Measurements from ENCODE around the gene DGCR2.
"Not testable (repeated sequence)": the region's sequence is repeated elsewhere in the genome, so short reads cannot be mapped to it uniquely, and the experiment has no call there.

The DGCR2 gene

DNA sequence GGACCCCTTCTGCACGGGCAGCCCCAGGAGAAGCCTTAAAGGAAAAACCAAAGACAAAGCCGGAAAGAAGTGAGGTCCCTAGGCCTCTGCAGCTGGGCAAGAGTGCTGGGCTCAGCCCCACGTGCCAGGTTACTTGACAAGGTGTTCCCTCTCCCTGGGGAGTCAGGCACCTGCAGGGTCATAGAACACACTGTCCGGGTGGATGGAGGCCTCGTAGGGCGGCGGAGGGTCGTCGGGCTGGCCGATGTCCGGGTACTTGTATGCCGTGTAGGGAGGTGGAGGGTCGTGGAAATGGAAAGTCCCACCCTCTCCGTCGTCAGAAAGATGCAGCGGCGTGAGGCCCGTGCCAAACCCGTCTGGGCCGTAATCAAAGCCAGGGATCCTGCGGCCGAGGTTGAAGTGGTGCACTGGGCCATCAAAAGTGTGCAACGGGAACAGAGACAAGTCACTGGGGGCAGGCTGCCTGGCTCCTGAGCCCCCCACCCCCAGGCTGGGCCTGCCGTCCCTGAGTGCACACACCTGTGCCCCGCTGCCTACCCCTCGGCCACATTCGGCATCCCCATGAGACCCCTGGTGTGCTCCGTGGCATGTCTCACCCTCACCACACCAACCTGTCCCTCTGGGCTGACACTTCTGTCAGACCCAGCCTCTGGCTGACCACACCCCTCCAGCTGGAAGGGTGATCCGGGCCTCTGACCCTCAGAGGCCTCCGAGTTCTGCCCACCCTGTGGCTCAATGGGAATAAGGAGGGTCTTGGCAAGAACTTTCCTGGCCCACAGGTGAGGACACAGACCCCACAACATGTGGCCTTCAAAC lies 81.1 kb downstream of the DGCR2 start:
- DNase-seq (ENCODE audit: low spot score) = no peak

DNA sequence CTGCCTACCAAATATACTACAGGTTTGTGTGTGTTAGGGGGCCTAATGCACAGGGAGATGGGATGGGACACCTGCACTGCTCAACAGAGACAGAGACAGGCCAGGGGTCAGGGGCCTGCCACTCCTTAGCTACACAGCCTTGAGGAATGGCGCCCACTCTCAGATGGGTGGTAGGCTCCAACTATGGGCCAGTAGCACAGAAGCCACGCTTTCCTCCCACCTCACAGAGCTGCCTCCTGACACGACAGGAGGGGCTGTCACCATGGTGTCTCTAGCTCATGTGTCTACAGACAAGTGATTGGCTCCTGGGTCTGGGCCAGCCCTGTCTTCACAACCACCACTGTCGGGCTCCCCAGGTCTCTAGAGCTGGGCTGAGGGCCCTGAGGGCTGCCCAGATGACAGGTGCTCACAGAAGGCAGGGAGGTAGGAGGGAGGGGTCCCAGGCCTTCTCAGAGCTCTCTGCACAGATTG lies 81.8 kb downstream of the DGCR2 start:
- DNase-seq (ENCODE audit: low spot score) = no peak

- no peak for DNase-seq (ENCODE audit: low spot score)
These were observed 82.4 kb downstream of the DGCR2 start for GRCh38 chr22:19039796-19040280.

DNA sequence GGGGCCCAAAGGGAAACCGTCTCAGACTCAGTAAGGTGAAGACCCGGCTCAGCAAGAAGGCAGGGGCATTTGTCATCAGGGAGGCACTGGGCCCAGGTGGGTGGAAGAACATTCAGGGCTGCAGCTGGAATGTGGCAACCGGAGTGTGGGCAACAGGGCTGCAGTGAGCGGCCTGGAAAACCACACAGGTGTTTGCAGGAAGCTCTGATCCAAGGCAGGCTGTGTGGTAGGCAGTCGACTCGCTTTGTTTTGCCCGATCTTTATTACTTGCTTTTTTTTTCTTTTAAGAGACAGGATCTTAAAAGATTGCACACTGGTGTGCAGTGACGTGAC lies 82.8 kb downstream of the DGCR2 start:
- no peak for DNase-seq (ENCODE audit: low spot score)

GRCh38 chr22:19038728-19039447 lies 83.3 kb downstream of the DGCR2 start:
- no peak for DNase-seq (ENCODE audit: low spot score)

DNA sequence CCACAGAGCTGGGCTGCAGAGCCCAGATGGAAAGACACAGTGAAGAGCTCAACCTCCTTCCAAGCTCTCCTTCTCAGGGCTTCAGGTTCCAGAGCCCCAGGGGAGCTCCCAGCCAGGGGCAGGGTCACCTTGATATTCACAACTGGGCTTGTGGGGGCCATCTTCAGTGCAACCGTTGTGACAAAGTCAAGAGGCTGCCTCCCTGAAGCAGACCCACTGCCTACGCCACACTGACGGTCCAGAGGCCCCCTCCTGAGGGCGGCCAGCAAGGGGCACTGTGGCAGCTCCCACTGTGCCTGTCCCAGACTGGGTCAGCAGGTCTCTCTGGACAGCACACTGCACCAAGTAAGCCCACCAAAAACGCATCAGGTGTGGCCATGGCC lies 84.1 kb downstream of the DGCR2 start:
- no peak for DNase-seq (ENCODE audit: low spot score)

DNA sequence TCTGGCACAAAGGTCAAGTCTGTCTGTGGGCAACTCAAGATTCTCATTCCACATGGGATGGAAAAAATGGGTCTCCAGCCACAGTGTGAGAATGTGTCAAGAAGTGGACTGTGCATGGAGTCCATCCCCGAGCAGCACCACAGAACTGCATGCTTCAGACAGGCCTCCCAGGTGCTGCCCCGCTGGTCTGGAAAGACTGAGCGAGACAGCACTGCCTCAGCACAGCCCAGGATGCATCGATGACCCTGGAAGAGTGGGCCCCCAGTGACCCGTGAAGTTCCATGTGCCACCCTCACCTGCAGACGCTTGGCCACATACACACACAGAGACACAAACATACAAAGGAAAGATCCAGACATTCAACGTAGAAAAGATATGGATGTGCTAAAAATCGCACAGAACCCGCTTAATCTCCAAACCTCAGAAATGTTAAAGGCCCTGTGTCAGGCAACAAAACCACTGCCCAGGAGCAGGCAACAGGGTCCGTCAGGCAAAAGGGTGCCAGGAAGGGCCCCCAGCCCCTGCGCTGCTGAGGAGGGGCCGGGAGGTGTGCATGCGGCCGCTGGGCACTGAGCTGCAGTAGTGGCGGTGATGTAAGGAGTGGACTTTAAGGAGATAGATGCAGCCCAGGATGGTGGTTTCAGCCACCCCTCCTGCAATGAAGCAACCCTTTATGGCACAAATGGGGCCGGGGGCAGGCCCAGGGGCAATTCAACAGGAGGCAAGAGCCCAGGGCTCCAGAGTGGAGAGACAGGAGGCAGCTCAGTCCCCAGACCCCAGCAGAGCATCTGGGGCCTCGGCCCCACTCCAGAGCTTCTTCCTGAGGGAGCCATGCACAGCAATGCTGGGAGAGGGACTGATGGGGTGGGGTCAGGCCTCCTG lies 84.7 kb downstream of the DGCR2 start:
- no peak for DNase-seq (ENCODE audit: low spot score)

- DNase-seq (ENCODE audit: low spot score) = no peak
These were observed 85.5 kb downstream of the DGCR2 start for GRCh38 chr22:19036523-19037273.

DNA sequence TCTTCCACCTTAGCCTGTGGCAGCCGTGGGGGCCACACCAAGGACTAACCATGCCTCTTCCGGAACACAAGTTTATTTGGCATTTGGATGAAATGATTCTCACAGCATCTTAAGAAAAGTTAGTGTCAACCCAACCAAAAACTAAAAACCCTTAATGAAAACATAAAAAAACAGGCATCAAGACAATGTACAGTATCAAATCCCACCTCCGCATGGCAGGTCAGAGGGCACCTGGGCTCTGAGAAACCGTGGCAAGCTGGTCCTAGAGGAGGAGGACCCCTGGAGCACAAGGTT lies 86.0 kb downstream of the DGCR2 start:
- DNase-seq (ENCODE audit: low spot score) = no peak

DNA sequence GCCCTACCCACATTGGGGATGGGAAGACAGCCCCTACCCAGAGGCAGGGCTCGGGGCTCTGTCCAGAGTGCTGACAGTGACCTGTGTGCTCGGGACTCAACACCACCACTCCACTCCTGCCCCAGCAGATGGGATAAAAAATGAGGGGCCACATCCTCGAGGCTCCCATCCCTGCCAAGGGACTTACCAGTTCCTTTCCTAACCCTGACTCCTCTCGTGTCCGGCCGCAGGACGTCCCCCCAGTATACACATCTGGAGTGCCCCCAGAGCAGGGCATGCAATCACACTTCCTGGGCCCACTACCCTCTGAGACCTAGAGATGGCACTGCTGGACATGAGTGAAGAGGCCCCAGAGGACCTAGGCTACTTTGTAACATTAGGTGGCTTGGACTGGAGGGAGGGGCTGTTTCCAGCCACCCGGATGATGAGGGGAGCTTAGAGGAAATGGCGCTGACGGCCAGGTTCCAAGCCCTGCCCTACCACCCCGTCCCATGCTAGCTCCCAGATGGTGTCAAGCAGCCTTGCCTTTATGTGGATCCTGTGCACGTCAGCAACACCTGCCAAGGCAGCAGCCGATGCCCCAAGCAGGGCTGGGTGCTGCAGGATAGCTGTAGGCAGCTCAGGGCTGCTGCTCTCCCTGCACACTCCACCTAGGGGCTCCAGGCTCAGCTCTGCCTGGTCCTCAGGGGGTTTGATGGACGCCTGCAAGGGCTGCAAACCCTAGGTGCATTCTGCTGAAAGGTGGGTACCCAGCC lies 86.6 kb downstream of the DGCR2 start:
- DNase-seq (ENCODE audit: low spot score) = no peak

- not testable (repeated sequence) for DNase-seq (ENCODE audit: low spot score)
These were observed 87.1 kb downstream of the DGCR2 start for GRCh38 chr22:19035126-19035473.

- not testable (repeated sequence) for DNase-seq (ENCODE audit: low spot score)
These were observed 87.5 kb downstream of the DGCR2 start for GRCh38 chr22:19034724-19035120.

DNA sequence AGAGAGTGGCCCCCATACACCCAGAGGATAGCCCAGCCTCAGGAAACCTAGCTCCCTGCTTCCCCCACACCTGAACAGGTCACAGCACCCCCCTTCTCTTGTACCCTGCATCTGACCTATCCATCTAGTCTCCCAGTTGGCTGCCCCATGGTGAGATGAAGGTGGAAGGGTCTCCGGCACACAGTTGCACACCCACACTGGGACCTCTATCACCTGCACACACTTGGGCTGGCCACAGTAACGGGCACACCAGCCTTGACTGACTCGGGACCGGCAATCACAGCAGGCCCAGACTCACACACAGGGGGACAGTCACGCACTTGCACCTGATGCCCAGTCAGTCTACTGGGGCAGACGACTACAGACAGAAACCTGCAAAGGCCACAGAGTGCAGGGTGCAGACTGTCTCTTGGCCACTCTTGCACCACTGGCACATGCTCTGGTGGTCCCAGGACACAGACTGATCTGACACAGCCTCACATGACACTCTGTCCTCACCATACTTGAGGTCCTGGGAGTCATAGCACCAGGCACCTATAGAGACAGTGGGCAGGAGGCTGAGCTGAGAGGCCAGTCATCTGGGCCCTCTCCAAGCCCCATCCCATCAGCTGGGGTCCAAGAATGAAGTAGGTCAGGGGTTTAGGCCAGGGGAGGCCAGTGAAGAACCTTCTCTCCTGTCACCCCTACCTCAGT lies 88.0 kb downstream of the DGCR2 start:
- DNase-seq (ENCODE audit: low spot score) = not testable (repeated sequence)

- DNase-seq (ENCODE audit: low spot score) = not testable (repeated sequence)
These were observed 88.7 kb downstream of the DGCR2 start for GRCh38 chr22:19033568-19033905.

DNA sequence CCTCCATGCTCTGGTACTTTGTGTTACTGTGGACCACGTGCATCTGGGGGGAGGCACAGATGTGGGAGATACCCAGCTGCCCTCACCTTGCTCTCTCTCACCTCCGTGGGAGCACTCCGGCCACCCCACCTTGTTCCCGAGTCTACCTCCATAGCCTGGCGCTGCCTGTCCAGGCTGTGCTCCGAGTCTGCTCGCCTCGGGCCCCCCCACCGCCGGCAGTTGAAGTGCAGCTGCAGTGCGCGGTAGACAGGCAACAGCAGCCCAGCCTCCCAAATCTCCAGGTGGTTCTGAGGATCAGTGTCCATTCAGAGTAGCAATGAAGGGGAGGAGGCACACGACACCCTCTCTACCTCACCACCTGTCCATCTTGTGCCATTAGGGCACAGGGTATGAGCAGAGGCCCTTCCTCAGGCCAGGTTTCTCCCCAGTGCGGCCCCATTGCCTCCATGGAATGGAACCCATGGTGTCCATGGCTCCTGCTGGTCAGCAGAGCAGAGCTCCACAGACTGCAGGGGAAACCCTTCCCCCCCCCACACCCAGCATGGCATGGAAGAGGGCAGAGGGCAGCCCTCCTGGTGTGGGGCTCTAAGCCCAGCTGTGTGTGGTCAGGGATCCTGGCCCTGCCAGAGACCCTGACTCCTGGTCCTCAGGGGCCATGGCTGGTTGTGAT lies 89.2 kb downstream of the DGCR2 start:
- not testable (repeated sequence) for DNase-seq (ENCODE audit: low spot score)

DNA sequence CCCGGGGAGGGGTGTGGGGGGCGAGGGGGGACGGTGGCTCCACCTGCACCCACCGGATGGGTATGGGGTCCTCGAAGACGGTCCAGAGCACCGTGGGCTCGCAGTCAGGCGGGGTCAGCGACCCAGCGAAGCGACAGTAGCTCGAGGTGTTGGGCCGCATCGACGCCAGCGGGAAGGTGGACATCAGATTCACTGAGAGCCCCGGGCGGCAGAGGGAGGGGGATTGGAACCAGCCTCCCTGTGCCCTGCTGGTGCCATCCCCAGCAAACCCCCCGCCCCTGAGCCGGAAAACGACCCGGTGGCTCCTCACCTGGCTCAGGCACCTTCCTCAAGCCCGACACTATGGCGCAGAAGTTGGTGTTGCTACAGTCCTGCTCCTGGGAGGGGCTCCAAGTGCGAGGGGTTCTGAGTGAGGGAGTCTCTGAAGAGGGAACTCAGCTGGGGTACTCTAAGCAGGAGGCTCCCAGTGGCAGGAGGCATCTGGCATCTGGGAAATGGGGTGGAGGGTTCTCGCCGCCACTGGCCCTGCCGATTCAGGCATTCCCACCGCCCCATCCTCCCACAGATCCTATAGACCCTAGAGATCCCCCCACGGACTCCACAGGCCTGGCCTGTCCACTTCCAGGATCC lies 89.9 kb downstream of the DGCR2 start:
- DNase-seq (ENCODE audit: low spot score) = not testable (repeated sequence)

GRCh38 chr22:19030889-19031252 lies 91.3 kb downstream of the DGCR2 start:
- not testable (repeated sequence) for DNase-seq (ENCODE audit: low spot score)

DNA sequence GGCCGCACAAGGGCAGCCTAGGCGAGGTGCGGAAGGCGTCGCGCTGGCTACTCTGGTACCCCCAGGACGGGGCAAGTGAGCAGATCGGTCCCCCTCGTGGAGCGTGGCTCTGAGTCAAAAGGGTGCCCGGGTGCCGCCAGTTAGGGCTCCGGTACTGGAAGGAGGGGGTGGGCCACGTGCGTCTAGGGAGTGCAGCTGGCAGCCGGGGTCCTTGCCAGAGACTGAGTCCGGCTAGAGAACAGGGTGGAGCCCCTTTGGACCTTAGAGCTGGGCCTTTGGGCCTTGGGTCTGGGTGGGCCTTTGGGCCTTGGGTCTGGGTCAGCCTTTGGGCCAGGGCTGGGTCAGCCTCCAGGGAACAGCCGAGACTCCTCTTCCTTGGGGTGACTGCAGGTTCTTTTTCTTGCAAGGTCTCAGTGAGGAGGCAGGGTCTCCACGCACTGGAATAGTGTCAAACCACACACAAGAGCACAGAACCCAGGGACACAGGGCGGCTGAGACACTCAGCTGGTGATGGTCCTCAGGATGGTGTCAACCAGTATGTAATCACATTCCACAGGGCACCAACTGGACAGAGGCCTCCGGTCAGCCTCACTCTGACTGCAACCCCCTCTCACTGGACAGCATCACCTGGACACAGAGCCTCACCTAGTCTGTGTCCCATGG lies 91.9 kb downstream of the DGCR2 start:
- DNase-seq (ENCODE audit: low spot score) = not testable (repeated sequence)
